ENCODE results near the gene PIWIL4.

Gene PIWIL4

DNA sequence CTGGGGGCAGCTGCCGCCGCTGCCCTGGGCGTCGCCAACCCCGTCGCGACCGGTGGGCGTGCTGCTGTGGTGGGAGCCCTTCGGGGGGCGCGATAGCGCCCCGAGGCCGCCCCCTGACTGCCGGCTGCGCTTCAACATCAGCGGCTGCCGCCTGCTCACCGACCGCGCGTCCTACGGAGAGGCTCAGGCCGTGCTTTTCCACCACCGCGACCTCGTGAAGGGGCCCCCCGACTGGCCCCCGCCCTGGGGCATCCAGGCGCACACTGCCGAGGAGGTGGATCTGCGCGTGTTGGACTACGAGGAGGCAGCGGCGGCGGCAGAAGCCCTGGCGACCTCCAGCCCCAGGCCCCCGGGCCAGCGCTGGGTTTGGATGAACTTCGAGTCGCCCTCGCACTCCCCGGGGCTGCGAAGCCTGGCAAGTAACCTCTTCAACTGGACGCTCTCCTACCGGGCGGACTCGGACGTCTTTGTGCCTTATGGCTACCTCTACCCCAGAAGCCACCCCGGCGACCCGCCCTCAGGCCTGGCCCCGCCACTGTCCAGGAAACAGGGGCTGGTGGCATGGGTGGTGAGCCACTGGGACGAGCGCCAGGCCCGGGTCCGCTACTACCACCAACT lies 22.4 kb upstream of the PIWIL4 start:
- no peaks in the 10 kb centered on the region for H3K27me3 ChIP-seq (ENCODE audit: control insufficient read depth in 1 of 2, insufficient read depth in 1 of 2, low read length in 2 of 2)
- H3K14ac ChIP-seq (ENCODE audit: low read length in 2 of 2) = peak overlapping the region in 1 of 2 experiments; percentile 91
- peaks cover 15% of the 10 kb centered on the region for H3K4me1 ChIP-seq (ENCODE audit: control insufficient read depth, insufficient read depth, low read depth, low read length)
- peak overlapping the region; percentile 76 to 85 for H3K4me3 ChIP-seq (ENCODE audit: insufficient read depth in 1 of 2, low read depth in 1 of 2, low read length in 2 of 2)
- H3K9ac ChIP-seq (ENCODE audit: low read length) = peak overlapping the region; percentile 97
- H3K23ac ChIP-seq (ENCODE audit: low read length in 2 of 2) = peak overlapping the region in 1 of 2 experiments; percentile 87
- WGBS = 9% methylated on average over 59 of the region's 59 CpGs
- H3K9me3 ChIP-seq (ENCODE audit: control insufficient read depth, low read length) = no peaks in the 10 kb centered on the region
- no peak overlapping the region for H2AK5ac ChIP-seq (ENCODE audit: low read length, severe bottlenecking)
- H3K27ac ChIP-seq (ENCODE audit: low read length, poor library complexity, severe bottlenecking) = no peak overlapping the region
- H3K79me1 ChIP-seq (replicated peaks; ENCODE audit: low read length, poor library complexity, severe bottlenecking) = peaks cover 15% of the 10 kb centered on the region
- peak; percentile 28 for DNase-seq
- peak overlapping the region; percentile 92 to 99 for H3K18ac ChIP-seq (ENCODE audit: low read depth in 1 of 2, low read length in 2 of 2)
- H2BK12ac ChIP-seq (ENCODE audit: low read length in 2 of 2) = peak overlapping the region in 1 of 2 experiments; percentile 70
- peak overlapping the region; percentile 100 for H4K8ac ChIP-seq (ENCODE audit: low read length)
- peak overlapping the region; percentile 89 for H3K4ac ChIP-seq (ENCODE audit: low read depth in 1 of 2, low read length in 2 of 2)
- peak overlapping the region; percentile 98 for H2AFZ ChIP-seq (ENCODE audit: low read depth, low read length)
- H2BK5ac ChIP-seq (ENCODE audit: low read depth, low read length, poor library complexity, severe bottlenecking) = no peak overlapping the region
- peak overlapping the region; percentile 70 for H3K4me2 ChIP-seq (ENCODE audit: low read length, poor library complexity, severe bottlenecking)
- no peak overlapping the region for H2BK15ac ChIP-seq (ENCODE audit: low read depth, poor library complexity, severe bottlenecking)
- H3K36me3 ChIP-seq (ENCODE audit: control insufficient read depth in 1 of 2, insufficient read depth in 2 of 2, low read depth in 1 of 2, low read length in 2 of 2) = peaks cover 9 to 11% of the 10 kb centered on the region in 2 experiments
- peak overlapping the region; percentile 74 for H4K91ac ChIP-seq (ENCODE audit: low read length)
- peak overlapping the region; percentile 78 for H2BK120ac ChIP-seq (ENCODE audit: low read depth, low read length)

DNA sequence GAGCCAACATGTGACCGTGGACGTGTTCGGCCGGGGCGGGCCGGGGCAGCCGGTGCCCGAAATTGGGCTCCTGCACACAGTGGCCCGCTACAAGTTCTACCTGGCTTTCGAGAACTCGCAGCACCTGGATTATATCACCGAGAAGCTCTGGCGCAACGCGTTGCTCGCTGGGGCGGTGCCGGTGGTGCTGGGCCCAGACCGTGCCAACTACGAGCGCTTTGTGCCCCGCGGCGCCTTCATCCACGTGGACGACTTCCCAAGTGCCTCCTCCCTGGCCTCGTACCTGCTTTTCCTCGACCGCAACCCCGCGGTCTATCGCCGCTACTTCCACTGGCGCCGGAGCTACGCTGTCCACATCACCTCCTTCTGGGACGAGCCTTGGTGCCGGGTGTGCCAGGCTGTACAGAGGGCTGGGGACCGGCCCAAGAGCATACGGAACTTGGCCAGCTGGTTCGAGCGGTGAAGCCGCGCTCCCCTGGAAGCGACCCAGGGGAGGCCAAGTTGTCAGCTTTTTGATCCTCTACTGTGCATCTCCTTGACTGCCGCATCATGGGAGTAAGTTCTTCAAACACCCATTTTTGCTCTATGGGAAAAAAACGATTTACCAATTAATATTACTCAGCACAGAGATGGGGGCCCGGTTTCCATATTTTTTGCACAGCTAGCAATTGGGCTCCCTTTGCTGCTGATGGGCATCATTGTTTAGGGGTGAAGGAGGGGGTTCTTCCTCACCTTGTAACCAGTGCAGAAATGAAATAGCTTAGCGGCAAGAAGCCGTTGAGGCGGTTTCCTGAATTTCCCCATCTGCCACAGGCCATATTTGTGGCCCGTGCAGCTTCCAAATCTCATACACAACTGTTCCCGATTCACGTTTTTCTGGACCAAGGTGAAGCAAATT lies 21.7 kb upstream of the PIWIL4 start:
- DNase-seq = no peak
- H3K4me2 ChIP-seq (ENCODE audit: low read length, poor library complexity, severe bottlenecking) = no peak overlapping the region
- H3K18ac ChIP-seq (ENCODE audit: low read depth in 1 of 2, low read length in 2 of 2) = peak overlapping the region; percentile 48 to 67
- peaks cover 15% of the 10 kb centered on the region for H3K4me1 ChIP-seq (ENCODE audit: control insufficient read depth, insufficient read depth, low read depth, low read length)
- no peak overlapping the region for H2BK15ac ChIP-seq (ENCODE audit: low read depth, poor library complexity, severe bottlenecking)
- H3K14ac ChIP-seq (ENCODE audit: low read length in 2 of 2) = peak overlapping the region in 1 of 2 experiments; percentile 23
- H3K79me1 ChIP-seq (replicated peaks; ENCODE audit: low read length, poor library complexity, severe bottlenecking) = peaks cover 15% of the 10 kb centered on the region
- H2BK120ac ChIP-seq (ENCODE audit: low read depth, low read length) = no peak overlapping the region
- H2BK5ac ChIP-seq (ENCODE audit: low read depth, low read length, poor library complexity, severe bottlenecking) = no peak overlapping the region
- H3K23ac ChIP-seq (ENCODE audit: low read length in 2 of 2) = peak overlapping the region in 1 of 2 experiments; percentile 47
- peak overlapping the region; percentile 78 for H4K8ac ChIP-seq (ENCODE audit: low read length)
- peak overlapping the region; percentile 97 for H3K9ac ChIP-seq (ENCODE audit: low read length)
- H3K4ac ChIP-seq (ENCODE audit: low read depth in 1 of 2, low read length in 2 of 2) = peak overlapping the region in 1 of 2 experiments; percentile 9
- no peak overlapping the region for H3K27ac ChIP-seq (ENCODE audit: low read length, poor library complexity, severe bottlenecking)
- peaks cover 9 to 12% of the 10 kb centered on the region in 2 experiments for H3K36me3 ChIP-seq (ENCODE audit: control insufficient read depth in 1 of 2, insufficient read depth in 2 of 2, low read depth in 1 of 2, low read length in 2 of 2)
- H2AFZ ChIP-seq (ENCODE audit: low read depth, low read length) = peak overlapping the region; percentile 87
- no peak overlapping the region for H4K91ac ChIP-seq (ENCODE audit: low read length)
- H3K4me3 ChIP-seq (ENCODE audit: insufficient read depth in 1 of 2, low read depth in 1 of 2, low read length in 2 of 2) = peak overlapping the region in 1 of 2 experiments; percentile 85
- no peaks in the 10 kb centered on the region for H3K27me3 ChIP-seq (ENCODE audit: control insufficient read depth in 1 of 2, insufficient read depth in 1 of 2, low read length in 2 of 2)
- no peak overlapping the region for H2BK12ac ChIP-seq (ENCODE audit: low read length in 2 of 2)
- H2AK5ac ChIP-seq (ENCODE audit: low read length, severe bottlenecking) = no peak overlapping the region
- WGBS = 62% methylated on average over 54 of the region's 54 CpGs
- no peaks in the 10 kb centered on the region for H3K9me3 ChIP-seq (ENCODE audit: control insufficient read depth, low read length)

DNA sequence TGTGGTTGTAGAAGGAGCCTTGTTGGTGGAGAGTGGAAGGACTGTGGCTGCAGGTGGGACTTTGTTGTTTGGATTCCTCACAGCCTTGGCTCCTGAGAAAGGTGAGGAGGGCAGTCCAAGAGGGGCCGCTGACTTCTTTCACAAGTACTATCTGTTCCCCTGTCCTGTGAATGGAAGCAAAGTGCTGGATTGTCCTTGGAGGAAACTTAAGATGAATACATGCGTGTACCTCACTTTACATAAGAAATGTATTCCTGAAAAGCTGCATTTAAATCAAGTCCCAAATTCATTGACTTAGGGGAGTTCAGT lies 21.1 kb upstream of the PIWIL4 start:
- no peak overlapping the region for H3K4ac ChIP-seq (ENCODE audit: low read depth in 1 of 2, low read length in 2 of 2)
- H2BK5ac ChIP-seq (ENCODE audit: low read depth, low read length, poor library complexity, severe bottlenecking) = no peak overlapping the region
- no peak overlapping the region for H4K91ac ChIP-seq (ENCODE audit: low read length)
- H2BK120ac ChIP-seq (ENCODE audit: low read depth, low read length) = no peak overlapping the region
- H2BK12ac ChIP-seq (ENCODE audit: low read length in 2 of 2) = no peak overlapping the region
- H3K27me3 ChIP-seq (ENCODE audit: control insufficient read depth in 1 of 2, insufficient read depth in 1 of 2, low read length in 2 of 2) = no peaks in the 10 kb centered on the region
- no peak overlapping the region for H2AK5ac ChIP-seq (ENCODE audit: low read length, severe bottlenecking)
- peaks cover 9 to 15% of the 10 kb centered on the region in 2 experiments for H3K36me3 ChIP-seq (ENCODE audit: control insufficient read depth in 1 of 2, insufficient read depth in 2 of 2, low read depth in 1 of 2, low read length in 2 of 2)
- H3K18ac ChIP-seq (ENCODE audit: low read depth in 1 of 2, low read length in 2 of 2) = no peak overlapping the region
- no peaks in the 10 kb centered on the region for H3K9me3 ChIP-seq (ENCODE audit: control insufficient read depth, low read length)
- H3K4me1 ChIP-seq (ENCODE audit: control insufficient read depth, insufficient read depth, low read depth, low read length) = peaks cover 15% of the 10 kb centered on the region
- no CpG with 5 or more reads among the region's 2 CpGs for WGBS
- H3K27ac ChIP-seq (ENCODE audit: low read length, poor library complexity, severe bottlenecking) = no peak overlapping the region
- no peak overlapping the region for H4K8ac ChIP-seq (ENCODE audit: low read length)
- no peak for DNase-seq
- H3K4me3 ChIP-seq (ENCODE audit: insufficient read depth in 1 of 2, low read depth in 1 of 2, low read length in 2 of 2) = peak overlapping the region in 1 of 2 experiments; percentile 85
- H3K79me1 ChIP-seq (replicated peaks; ENCODE audit: low read length, poor library complexity, severe bottlenecking) = peaks cover 15% of the 10 kb centered on the region
- no peak overlapping the region for H2BK15ac ChIP-seq (ENCODE audit: low read depth, poor library complexity, severe bottlenecking)
- H3K4me2 ChIP-seq (ENCODE audit: low read length, poor library complexity, severe bottlenecking) = no peak overlapping the region
- peak overlapping the region; percentile 97 for H3K9ac ChIP-seq (ENCODE audit: low read length)
- no peak overlapping the region for H3K14ac ChIP-seq (ENCODE audit: low read length in 2 of 2)
- H3K23ac ChIP-seq (ENCODE audit: low read length in 2 of 2) = no peak overlapping the region
- H2AFZ ChIP-seq (ENCODE audit: low read depth, low read length) = no peak overlapping the region

DNA sequence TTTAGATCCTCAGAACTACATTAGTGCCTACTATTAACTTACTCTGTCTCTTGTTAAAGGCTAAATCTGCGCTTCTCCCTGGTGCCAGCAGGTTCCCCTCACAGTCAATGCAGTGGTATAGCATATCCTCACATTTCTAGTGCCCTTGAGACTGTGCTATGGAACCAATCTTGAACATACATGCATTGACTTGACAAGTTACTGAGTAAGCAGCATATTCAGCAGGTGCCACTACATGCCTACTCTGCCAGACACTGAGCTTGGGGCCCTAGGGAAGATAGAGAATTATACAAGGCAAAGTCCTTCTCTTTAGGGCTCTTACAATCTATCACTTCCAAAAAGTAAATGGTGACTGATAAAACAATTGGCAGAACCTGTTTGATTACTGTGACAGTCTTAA lies 20.3 kb upstream of the PIWIL4 start:
- Histone ChIP-seq H3K4me3 (ENCODE audit: insufficient read depth in 1 of 2, low read depth in 1 of 2, low read length in 2 of 2) (peak overlapping the region in 1 of 2 experiments; percentile 85), H3K36me3 (ENCODE audit: control insufficient read depth in 1 of 2, insufficient read depth in 2 of 2, low read depth in 1 of 2, low read length in 2 of 2) (peaks cover 9 to 15% of the 10 kb centered on the region in 2 experiments), H3K4ac (ENCODE audit: low read depth in 1 of 2, low read length in 2 of 2) (no peak overlapping the region), H3K9ac (ENCODE audit: low read length) (peak overlapping the region; percentile 97), H3K27me3 (ENCODE audit: control insufficient read depth in 1 of 2, insufficient read depth in 1 of 2, low read length in 2 of 2) (no peaks in the 10 kb centered on the region), H3K9me3 (ENCODE audit: control insufficient read depth, low read length) (no peaks in the 10 kb centered on the region), H3K18ac (ENCODE audit: low read depth in 1 of 2, low read length in 2 of 2) (no peak overlapping the region), H2AK5ac (ENCODE audit: low read length, severe bottlenecking) (no peak overlapping the region), H2BK15ac (ENCODE audit: low read depth, poor library complexity, severe bottlenecking) (no peak overlapping the region), H3K23ac (ENCODE audit: low read length in 2 of 2) (no peak overlapping the region), H2BK120ac (ENCODE audit: low read depth, low read length) (no peak overlapping the region), H3K4me2 (ENCODE audit: low read length, poor library complexity, severe bottlenecking) (no peak overlapping the region), H3K27ac (ENCODE audit: low read length, poor library complexity, severe bottlenecking) (no peak overlapping the region), H4K8ac (ENCODE audit: low read length) (no peak overlapping the region), H4K91ac (ENCODE audit: low read length) (no peak overlapping the region), H2AFZ (ENCODE audit: low read depth, low read length) (no peak overlapping the region), H3K79me1 (replicated peaks; ENCODE audit: low read length, poor library complexity, severe bottlenecking) (peaks cover 15% of the 10 kb centered on the region), H2BK12ac (ENCODE audit: low read length in 2 of 2) (no peak overlapping the region), H2BK5ac (ENCODE audit: low read depth, low read length, poor library complexity, severe bottlenecking) (no peak overlapping the region), H3K4me1 (ENCODE audit: control insufficient read depth, insufficient read depth, low read depth, low read length) (peaks cover 15% of the 10 kb centered on the region), H3K14ac (ENCODE audit: low read length in 2 of 2) (no peak overlapping the region)
- DNase-seq = no peak
- WGBS = 91% methylated on average over 1 of the region's 1 CpG

Data from mesenchymal stem cell (in vitro differentiated cells and primary cell).